GM12891 (cell line): ENCODE data around the gene TEAD1.

ENCODE experiments used
- PAX5 ChIP-seq: IDR thresholded peaks from 2 replicates; pipeline ENCODE4 v1.6.1; 2011; ENCODE audit warnings: low read length, moderate library complexity, mild to moderate bottlenecking; ENCODE audit not compliant: insufficient read depth, severe bottlenecking
- POLR2A ChIP-seq: IDR thresholded peaks from 2 replicates; pipeline ENCODE4 v1.6.1; 2011; ENCODE audit warnings: low read depth, low read length, control low read depth
- POLR2AphosphoS5 ChIP-seq: IDR thresholded peaks from 2 replicates; pipeline ENCODE4 v1.6.1; 2011; ENCODE audit warnings: low read depth, low read length, control low read depth
- POU2F2 ChIP-seq: IDR thresholded peaks from 2 replicates; pipeline ENCODE4 v1.6.1; 2011; ENCODE audit warnings: low read depth, mild to moderate bottlenecking, control low read depth, low read length, moderate library complexity
- SPI1 ChIP-seq: IDR thresholded peaks from 2 replicates; pipeline ENCODE4 v1.6.1; 2011; ENCODE audit warnings: low read depth, low read length, control low read depth
- TAF1 ChIP-seq: IDR thresholded peaks from 2 replicates; pipeline ENCODE4 v1.6.1; 2011; ENCODE audit warnings: low read depth, low read length, control low read depth

GRCh38 chr11:12983336-12983735 is 309.1 kb downstream of the TEAD1 start:
- TF ChIP-seq POLR2A (no peak), PAX5 (no peak), POLR2AphosphoS5 (no peak), SPI1 (no peak), POU2F2 (no peak), TAF1 (no peak)
